Activated CD4-positive, alpha-beta T cell treated with anti-CD3 and anti-CD28 coated beads for 36 hours (primary cell): ENCODE data around the gene GLRA1. TPM values are rescaled to one million over a fixed set of nuclear protein-coding genes. Genes with fewer than 3 reads are reported as not detected.

Experiments used
- ATAC-seq: fragments of 200-7000 bp; cut with Tn5 transposase; one replicate; pipeline ENCODE4 v1.10.0; 2021; ENCODE audit warnings: mild to moderate bottlenecking, moderate library complexity
- CTCF ChIA-PET: fragments of 350-600 bp; sonication (Branson Sonifier 250); formaldehyde crosslinking; loops from one replicate; lab custom pipeline; 2021; ENCODE audit warnings: antibody characterized with exemption; lab: Charles Lee
- POLR2A ChIA-PET: fragments of 350-600 bp; sonication (Branson Sonifier 250); formaldehyde crosslinking; loops from one replicate; lab custom pipeline; 2021; ENCODE audit warnings: antibody characterized with exemption, inconsistent platforms; lab: Charles Lee
- DNase-seq: peaks from one replicate; pipeline ENCODE4 v3.0.0-alpha.2; 2020
- H3K27ac Mint-ChIP-seq: one replicate; pipeline ENCODE4 v1.8.0; 2021; ENCODE audit warnings: mixed read lengths
- H3K27me3 Mint-ChIP-seq: one replicate; pipeline ENCODE4 v1.8.0; 2021; ENCODE audit warnings: mixed read lengths
- H3K36me3 Mint-ChIP-seq: one replicate; pipeline ENCODE4 v1.8.0; 2021; ENCODE audit warnings: low read depth, mixed read lengths
- H3K4me1 Mint-ChIP-seq: one replicate; pipeline ENCODE4 v1.8.0; 2021; ENCODE audit warnings: mixed read lengths
- H3K4me3 Mint-ChIP-seq: one replicate; pipeline ENCODE4 v1.8.0; 2021; ENCODE audit warnings: mild to moderate bottlenecking, moderate library complexity, mixed read lengths
- H3K9me3 Mint-ChIP-seq: one replicate; pipeline ENCODE4 v1.8.0; 2021; ENCODE audit warnings: low read depth, mixed read lengths
- intact Hi-C, 2 experiments: fragments of 100-400 bp; cut with DNase I in 1 of 2; cut with micrococcal nuclease in 1 of 2; formaldehyde crosslinking; loops; one replicate each; pipeline versions ENCODE4 v1.14.2 to v1.15.1; 2022 to 2024; cut with DNase I, micrococcal nuclease
- total RNA-seq, 2 experiments: library from RNA; stranded (reverse); gene quantifications; one replicate each; pipeline ENCODE4 v1.2.3, GENCODE V29; 2021

GLRA1 gene
- not detected for total RNA-seq

DNA sequence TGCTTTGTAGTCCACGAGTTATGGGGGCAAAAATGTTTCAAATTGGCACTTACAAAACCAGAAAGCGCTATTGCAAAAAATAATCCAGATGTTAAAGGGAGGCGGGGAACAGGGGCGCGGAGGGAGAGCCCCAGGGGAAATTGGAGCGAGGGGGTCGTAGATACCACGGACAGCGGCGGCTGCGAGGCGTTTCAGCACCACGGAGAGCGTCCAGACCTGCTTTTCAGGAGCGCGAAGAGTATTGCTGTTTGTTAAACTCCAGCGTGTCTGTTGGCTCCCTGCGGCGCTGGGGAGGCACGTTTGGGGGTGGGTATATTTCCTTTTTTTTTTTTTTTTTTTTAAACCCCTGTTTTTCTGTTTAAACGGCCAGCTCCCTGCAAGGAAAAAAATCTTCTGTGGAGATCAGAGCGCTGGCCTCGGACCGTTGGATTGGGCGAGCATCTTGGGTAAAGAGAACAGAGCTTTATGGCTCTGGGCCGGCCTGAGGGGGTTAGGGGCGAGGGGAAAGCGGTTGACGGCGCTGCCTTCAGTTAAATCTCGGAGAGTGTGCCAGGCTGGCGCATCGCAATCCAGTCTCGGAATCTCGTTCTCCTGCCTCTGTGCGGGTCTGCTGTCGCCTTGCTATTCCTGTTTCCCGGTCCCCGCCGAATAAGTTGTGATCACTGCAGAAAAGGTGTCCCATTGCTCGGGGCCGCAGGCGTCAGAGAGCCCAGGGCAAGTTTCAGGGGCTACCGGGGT lies at the start of gene GLRA1:
Gene GLRA1, minus strand, starts transcription at position 288 of the 738 bp plus-strand sequence. CDS start 302 bp downstream, outside the sequence.
- Mint-ChIP-seq H3K4me3 (no peak within 1 kb of the TSS), H3K27ac (no peak within 1 kb of the TSS), H3K4me1 (no peaks in the 10 kb centered on the region), H3K27me3 (peaks cover 32% of the 10 kb centered on the region), H3K9me3 (peaks cover 4% of the 10 kb centered on the region), H3K36me3 (no peaks in the 10 kb centered on the region)
- CTCF ChIA-PET = interaction anchor here (0.6 to 0.7 kb wide), 2 partner anchors 145 to 544 kb away, joined by 3 read pairs; no protein-coding TSS in a partner anchor
- ATAC-seq = no peak
- DNase-seq = peak; percentile 72
- intact Hi-C loops = no loop called here
- POLR2A ChIA-PET = no interaction called here

DNA sequence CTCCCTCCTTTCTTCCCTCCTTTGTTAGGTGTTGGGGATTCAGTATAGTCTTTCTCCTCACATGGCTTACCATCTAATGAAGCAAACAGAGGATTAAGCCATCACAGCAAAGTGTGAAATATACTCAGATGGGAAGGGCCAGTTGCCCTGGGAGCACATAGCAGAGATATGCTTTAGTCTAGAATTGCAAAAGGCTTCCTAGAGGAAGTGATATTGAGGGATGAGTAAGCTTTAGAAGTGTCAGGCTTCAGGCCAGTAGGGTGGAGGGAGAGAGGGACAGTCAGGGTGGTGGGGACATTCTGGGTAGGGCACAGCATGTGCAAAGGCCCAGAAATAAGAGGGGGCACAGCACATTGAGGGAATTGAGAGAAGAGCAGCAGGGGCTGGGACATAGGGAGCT lies 46.2 kb upstream of the GLRA1 start:
- Mint-ChIP-seq H3K4me3 (no peak overlapping the region), H3K27me3 (no peaks in the 10 kb centered on the region), H3K4me1 (no peaks in the 10 kb centered on the region), H3K9me3 (no peaks in the 10 kb centered on the region), H3K27ac (no peak overlapping the region), H3K36me3 (no peaks in the 10 kb centered on the region)
- POLR2A ChIA-PET = no interaction called here
- ATAC-seq (no peak), DNase-seq (no peak)
- intact Hi-C loops = no loop called here
- CTCF ChIA-PET = no interaction called here

DNA sequence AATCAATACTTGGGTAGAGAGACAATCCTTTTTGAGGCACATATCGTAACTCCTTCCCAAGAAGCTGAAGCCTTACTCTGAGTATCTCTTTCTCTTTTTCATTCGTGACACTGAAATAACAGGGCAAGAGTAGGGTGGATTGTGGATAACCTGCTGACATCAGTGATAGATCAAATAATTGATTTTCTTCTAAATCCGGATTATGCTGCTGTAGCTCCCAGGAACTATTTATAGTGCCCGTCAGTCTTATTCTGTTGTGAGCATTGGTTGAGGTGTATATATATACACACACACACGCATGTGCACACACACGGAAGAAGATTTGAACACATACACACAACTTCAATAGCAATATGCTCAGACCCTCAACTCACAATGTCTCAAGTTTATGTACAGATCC lies 43.2 kb upstream of the GLRA1 start:
- POLR2A ChIA-PET = no interaction called here
- CTCF ChIA-PET = no interaction called here
- no peak for DNase-seq

DNA sequence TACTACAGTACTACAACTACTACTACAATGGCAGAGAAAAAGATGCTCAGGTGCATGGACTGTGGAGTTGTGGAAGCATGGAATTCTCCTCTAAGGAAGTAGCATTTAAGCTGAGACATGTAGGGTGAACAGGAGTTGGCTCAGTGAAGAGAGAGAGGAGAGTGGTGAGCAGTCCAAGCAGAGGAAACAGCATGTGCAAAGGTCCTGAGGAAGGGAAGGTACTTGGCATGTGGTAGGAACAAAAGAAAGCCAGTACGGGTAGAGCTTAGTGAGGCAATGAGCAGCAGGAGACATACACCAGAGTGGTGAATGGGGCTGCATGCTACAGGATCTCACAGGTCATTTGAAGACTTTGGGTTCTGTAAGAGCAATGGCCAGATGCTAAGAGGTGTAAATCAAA lies 41.4 kb upstream of the GLRA1 start:
- Mint-ChIP-seq H3K9me3 (no peaks in the 10 kb centered on the region), H3K36me3 (no peaks in the 10 kb centered on the region), H3K4me3 (no peak overlapping the region), H3K27ac (no peak overlapping the region), H3K4me1 (no peaks in the 10 kb centered on the region), H3K27me3 (no peaks in the 10 kb centered on the region)
- no peak for ATAC-seq
- POLR2A ChIA-PET = no interaction called here
- intact Hi-C loops = no loop called here
- CTCF ChIA-PET = no interaction called here
- no peak for DNase-seq

More for the DNA sequence above, 43.2 kb upstream of the GLRA1 start:
- Mint-ChIP-seq H3K4me3 (no peak overlapping the region), H3K27ac (no peak overlapping the region), H3K36me3 (no peaks in the 10 kb centered on the region), H3K4me1 (no peaks in the 10 kb centered on the region), H3K27me3 (no peaks in the 10 kb centered on the region), H3K9me3 (no peaks in the 10 kb centered on the region)
- intact Hi-C loops = no loop called here
- no peak for ATAC-seq

DNA sequence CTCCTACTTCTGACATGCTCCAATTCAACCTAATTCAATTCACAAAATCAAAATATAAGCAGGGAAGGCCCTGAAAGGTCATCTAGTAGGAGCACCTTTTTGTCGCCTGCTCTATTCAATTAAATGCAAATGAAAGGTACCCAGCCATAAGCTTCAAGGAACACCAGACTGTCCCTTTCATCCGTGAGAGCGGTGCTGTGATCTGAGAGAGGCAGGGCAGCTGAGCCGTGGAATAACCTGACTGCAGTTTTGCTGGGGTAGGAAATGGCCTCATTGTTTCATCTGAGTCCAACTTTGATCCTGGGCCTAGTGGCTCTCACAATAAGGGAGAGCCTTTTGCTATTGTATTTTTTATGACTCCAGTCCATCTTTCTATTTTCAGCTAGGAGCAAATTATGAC lies 39.8 kb upstream of the GLRA1 start:
- Mint-ChIP-seq H3K36me3 (no peaks in the 10 kb centered on the region), H3K4me1 (no peaks in the 10 kb centered on the region), H3K4me3 (no peak overlapping the region), H3K9me3 (no peaks in the 10 kb centered on the region), H3K27me3 (no peaks in the 10 kb centered on the region), H3K27ac (no peak overlapping the region)
- CTCF ChIA-PET = interaction anchor here (0.5 to 0.7 kb wide), 3 partner anchors 165 to 1009 kb away, joined by 3 read pairs; no protein-coding TSS in a partner anchor
- intact Hi-C loops = no loop called here
- ATAC-seq = no peak
- POLR2A ChIA-PET = no interaction called here
- no peak for DNase-seq

DNA sequence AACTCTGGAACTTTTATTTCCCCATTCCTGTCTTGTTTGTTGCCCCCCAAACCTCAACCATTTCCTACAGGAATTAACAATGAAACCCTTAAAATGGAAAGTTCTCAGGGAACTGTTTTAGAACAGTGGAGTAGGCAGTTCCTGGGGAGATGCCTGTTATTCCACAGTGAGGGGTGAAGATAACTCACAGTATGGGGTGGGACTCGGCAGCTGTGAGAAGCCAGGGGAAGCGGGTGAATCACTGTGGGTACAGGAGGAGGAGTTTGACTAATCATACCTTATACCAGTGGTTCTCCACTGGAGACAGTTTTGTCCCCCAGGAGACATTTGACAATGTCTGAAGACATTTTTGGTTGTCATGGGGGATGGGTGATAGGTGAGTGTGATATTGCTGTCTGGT lies 36.9 kb upstream of the GLRA1 start:
- intact Hi-C loops = no loop called here
- H3K4me3 Mint-ChIP-seq = no peak overlapping the region
- no peak for ATAC-seq
- CTCF ChIA-PET = interaction anchor here (1.5 kb wide), 1 partner anchor 13 kb away, joined by 6 read pairs; no protein-coding TSS in a partner anchor
- H3K9me3 Mint-ChIP-seq = no peaks in the 10 kb centered on the region
- H3K27me3 Mint-ChIP-seq = no peaks in the 10 kb centered on the region
- H3K4me1 Mint-ChIP-seq = peaks cover 14% of the 10 kb centered on the region
- POLR2A ChIA-PET = no interaction called here
- H3K27ac Mint-ChIP-seq = no peak overlapping the region
- H3K36me3 Mint-ChIP-seq = no peaks in the 10 kb centered on the region
- DNase-seq = no peak

DNA sequence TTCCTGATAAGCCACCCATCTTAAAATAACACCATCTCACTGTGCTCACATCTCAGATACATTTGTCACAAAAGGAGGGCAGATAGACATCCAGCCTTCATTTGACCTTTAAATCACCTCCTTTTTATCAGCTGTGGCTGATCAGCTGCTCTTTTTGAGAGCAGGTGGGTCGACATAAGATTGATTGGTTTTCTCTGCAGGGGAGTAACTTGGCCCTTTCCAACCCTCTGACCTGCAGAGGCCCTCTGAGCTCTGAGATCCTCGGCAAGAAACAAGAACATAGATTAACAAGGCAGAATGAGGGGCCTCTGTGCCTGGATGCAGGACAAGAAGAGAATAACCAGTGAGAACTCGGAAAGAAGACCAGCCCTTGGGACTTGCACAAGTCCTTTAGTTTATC lies 33.5 kb upstream of the GLRA1 start:
- CTCF ChIA-PET = no interaction called here
- no peak for ATAC-seq
- H3K4me1 Mint-ChIP-seq = peaks cover 36% of the 10 kb centered on the region
- no peak overlapping the region for H3K4me3 Mint-ChIP-seq
- H3K27me3 Mint-ChIP-seq = no peaks in the 10 kb centered on the region
- H3K36me3 Mint-ChIP-seq = no peaks in the 10 kb centered on the region
- no peaks in the 10 kb centered on the region for H3K9me3 Mint-ChIP-seq
- POLR2A ChIA-PET = no interaction called here
- intact Hi-C loops = no loop called here
- H3K27ac Mint-ChIP-seq = no peak overlapping the region
- no peak for DNase-seq

DNA sequence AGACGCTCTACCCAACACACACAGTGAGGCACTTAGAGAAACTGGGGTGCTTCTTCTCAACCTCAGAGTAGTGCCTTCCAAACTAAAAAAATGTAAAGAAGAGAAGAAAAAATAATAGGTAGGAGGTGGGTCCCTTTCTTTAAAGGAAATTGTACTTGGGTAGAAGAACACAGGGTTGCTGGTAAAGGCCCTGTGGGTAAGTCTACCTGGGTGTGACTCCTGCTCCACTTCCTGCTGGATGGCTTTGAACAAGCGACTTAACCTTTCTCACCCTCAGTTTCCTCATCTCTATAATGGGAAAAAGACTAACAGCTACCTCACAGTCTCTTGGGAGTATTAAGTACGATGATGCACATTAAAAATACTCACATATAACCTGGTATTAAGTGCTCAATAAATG lies 32.1 kb upstream of the GLRA1 start:
- Mint-ChIP-seq H3K27ac (no peak overlapping the region), H3K36me3 (no peaks in the 10 kb centered on the region), H3K4me3 (no peak overlapping the region), H3K4me1 (peaks cover 39% of the 10 kb centered on the region), H3K27me3 (no peaks in the 10 kb centered on the region), H3K9me3 (no peaks in the 10 kb centered on the region)
- DNase-seq = no peak
- no peak for ATAC-seq
- CTCF ChIA-PET = no interaction called here
- POLR2A ChIA-PET = no interaction called here
- intact Hi-C loops = no loop called here

DNA sequence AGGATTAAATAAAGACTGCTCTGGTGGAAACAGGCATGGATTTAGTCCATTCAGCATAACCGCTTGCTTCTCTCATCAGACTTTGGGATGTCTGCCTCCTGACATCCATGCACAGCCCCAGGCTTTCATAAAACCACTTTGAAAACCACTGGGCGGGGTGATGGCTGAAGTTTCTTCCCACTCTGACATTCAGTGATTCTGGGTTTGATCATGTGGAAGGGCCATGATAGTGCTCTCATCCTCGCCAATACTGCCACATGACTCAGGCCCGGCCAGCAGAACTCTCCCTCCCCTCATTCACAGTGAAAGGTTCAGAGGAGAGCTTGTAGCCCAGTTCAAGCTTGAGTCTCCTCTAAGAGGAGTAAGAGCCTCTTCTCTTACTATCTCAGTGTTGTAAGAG lies 29.6 kb upstream of the GLRA1 start:
- CTCF ChIA-PET = interaction anchor here (0.8 kb wide), 1 partner anchor 10 kb away, joined by 3 read pairs; no protein-coding TSS in a partner anchor
- H3K27me3 Mint-ChIP-seq = no peaks in the 10 kb centered on the region

DNA sequence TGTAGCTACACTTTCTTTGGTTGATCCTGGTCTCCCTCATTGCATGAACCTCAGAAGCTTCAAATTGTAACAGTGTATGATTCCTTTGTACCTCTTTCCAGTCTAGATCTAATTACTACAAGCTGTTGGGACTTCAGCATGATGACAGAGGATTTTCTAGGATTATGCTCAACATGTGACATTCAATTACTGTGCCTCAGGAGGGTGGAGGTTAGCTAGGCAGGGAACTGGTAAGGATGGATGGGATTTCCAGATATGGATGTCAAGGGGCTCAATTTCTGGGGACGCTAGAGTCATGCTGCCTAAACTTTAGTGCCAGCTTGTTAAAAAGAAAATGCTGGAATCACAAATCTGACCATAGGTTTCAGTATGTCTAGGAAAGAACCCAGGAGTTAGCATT lies 29.2 kb upstream of the GLRA1 start:
- DNase-seq = no peak
- intact Hi-C loops = no loop called here
- ChIA-PET POLR2A (no interaction called here), CTCF (interaction anchor here (0.8 kb wide), 1 partner anchor 10 kb away, joined by 3 read pairs; no protein-coding TSS in a partner anchor)
- no peak overlapping the region for H3K27ac Mint-ChIP-seq
- H3K9me3 Mint-ChIP-seq = no peaks in the 10 kb centered on the region
- no peaks in the 10 kb centered on the region for H3K27me3 Mint-ChIP-seq
- no peaks in the 10 kb centered on the region for H3K36me3 Mint-ChIP-seq
- ATAC-seq = no peak
- no peak overlapping the region for H3K4me3 Mint-ChIP-seq
- H3K4me1 Mint-ChIP-seq = peaks cover 40% of the 10 kb centered on the region

More for the DNA sequence above, 29.6 kb upstream of the GLRA1 start:
- no peaks in the 10 kb centered on the region for H3K9me3 Mint-ChIP-seq
- intact Hi-C loops = no loop called here
- no peak for ATAC-seq
- H3K27ac Mint-ChIP-seq = no peak overlapping the region
- no peaks in the 10 kb centered on the region for H3K36me3 Mint-ChIP-seq
- DNase-seq = no peak
- POLR2A ChIA-PET = no interaction called here
- peaks cover 40% of the 10 kb centered on the region for H3K4me1 Mint-ChIP-seq
- H3K4me3 Mint-ChIP-seq = no peak overlapping the region

DNA sequence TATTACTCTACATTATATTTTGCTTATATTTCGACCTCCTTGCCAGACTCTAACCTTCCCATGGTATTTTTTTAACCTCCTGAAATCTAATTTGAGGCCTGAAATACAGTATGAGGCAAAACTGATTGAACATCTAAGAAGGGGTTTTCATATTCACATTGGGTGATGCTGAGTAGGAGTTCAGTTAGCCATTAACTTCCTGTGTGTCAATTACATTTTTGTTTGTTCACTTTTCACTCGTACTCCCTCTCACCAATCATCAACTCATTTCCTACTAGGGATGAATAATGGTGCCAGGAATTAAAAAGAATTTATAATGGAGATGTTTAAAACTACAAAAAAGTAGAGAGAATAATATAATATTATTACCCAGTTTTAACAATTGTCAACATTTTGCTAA lies 27.6 kb upstream of the GLRA1 start:
- H3K4me1 Mint-ChIP-seq = peaks cover 38% of the 10 kb centered on the region
- no peaks in the 10 kb centered on the region for H3K27me3 Mint-ChIP-seq
- no peak overlapping the region for H3K4me3 Mint-ChIP-seq
- intact Hi-C loops = no loop called here
- POLR2A ChIA-PET = no interaction called here
- DNase-seq (no peak), ATAC-seq (no peak)
- H3K36me3 Mint-ChIP-seq = no peaks in the 10 kb centered on the region
- CTCF ChIA-PET = no interaction called here
- H3K27ac Mint-ChIP-seq = no peak overlapping the region
- H3K9me3 Mint-ChIP-seq = no peaks in the 10 kb centered on the region

DNA sequence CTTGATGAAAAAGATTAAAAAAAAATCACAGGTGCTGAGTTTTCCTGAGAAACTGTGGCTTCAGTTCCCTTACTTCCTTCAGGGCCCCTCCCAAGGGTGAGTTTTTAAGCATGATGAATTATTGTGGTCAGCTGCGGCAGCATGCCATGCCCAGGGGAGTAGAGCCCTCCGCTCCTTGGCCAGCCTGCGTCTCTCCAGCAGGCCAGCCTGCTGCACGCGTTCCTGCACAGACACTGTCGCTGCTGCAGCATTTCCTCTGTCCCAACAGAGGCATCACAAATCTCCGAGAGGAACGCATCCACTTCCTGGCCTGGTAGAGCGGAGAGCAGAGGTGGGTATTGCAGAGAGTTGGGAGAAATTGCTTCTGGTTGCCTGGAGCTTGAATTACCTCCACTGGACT lies 26.1 kb upstream of the GLRA1 start:
- intact Hi-C loops = no loop called here
- Mint-ChIP-seq H3K36me3 (no peaks in the 10 kb centered on the region), H3K27ac (no peak overlapping the region), H3K4me3 (no peak overlapping the region), H3K9me3 (no peaks in the 10 kb centered on the region), H3K4me1 (peaks cover 24% of the 10 kb centered on the region), H3K27me3 (no peaks in the 10 kb centered on the region)
- CTCF ChIA-PET = no interaction called here
- ATAC-seq = no peak
- POLR2A ChIA-PET = no interaction called here
- no peak for DNase-seq
